ENCODE data around the gene COL17A1. TPM values are rescaled to one million over a fixed set of nuclear protein-coding genes. Genes with fewer than 3 reads are reported as not detected.

COL17A1 gene
- total and polyA plus RNA-seq, 9 of the 15 experiments (the other 6 are each of a cell fraction or from before 2014, with no cell fraction given), result not detected

GRCh38 chr10:104028823-104029520 lies 56.7 kb downstream of the COL17A1 start (continued):
- TF ChIP-seq, protein P1, sequence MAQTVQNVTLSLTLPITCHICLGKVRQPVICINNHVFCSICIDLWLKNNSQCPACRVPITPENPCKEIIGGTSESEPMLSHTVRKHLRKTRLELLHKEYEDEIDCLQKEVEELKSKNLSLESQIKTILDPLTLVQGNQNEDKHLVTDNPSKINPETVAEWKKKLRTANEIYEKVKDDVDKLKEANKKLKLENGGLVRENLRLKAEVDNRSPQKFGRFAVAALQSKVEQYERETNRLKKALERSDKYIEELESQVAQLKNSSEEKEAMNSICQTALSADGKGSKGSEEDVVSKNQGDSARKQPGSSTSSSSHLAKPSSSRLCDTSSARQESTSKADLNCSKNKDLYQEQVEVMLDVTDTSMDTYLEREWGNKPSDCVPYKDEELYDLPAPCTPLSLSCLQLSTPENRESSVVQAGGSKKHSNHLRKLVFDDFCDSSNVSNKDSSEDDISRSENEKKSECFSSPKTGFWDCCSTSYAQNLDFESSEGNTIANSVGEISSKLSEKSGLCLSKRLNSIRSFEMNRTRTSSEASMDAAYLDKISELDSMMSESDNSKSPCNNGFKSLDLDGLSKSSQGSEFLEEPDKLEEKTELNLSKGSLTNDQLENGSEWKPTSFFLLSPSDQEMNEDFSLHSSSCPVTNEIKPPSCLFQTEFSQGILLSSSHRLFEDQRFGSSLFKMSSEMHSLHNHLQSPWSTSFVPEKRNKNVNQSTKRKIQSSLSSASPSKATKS (CRISPR knock-in tag; IDR thresholded peaks at IDR 0.05), result no peak
- TF ChIP-seq CLOCK (CRISPR knock-in tag; IDR thresholded peaks at IDR 0.05; ENCODE audit: borderline replicate concordance) (no peak), XRCC4 (IDR thresholded peaks at IDR 0.05; ENCODE audit: extremely low read depth, insufficient read depth, insufficient read length) (no peak), ELK1 (CRISPR knock-in tag; IDR thresholded peaks at IDR 0.05) (no peak), SNIP1 (IDR thresholded peaks at IDR 0.05; ENCODE audit: low read depth) (no peak), CREM (IDR thresholded peaks at IDR 0.05; ENCODE audit: low read depth) (no peak)
